HCT116 (cell line): ENCODE results near the gene IGFBP6. TPM values are rescaled to one million over a fixed set of nuclear protein-coding genes. Genes with fewer than 3 reads are reported as not detected.
"Not testable (repeated sequence)": the region's sequence is repeated elsewhere in the genome, so short reads cannot be mapped to it uniquely, and the experiment has no call there.

Experiments
- ATAC-seq: fragments of 200-7000 bp; cut with Tn5 transposase; 2 replicates; pipeline ENCODE4 v1.9.1; 2020; ENCODE audit warnings: mild to moderate bottlenecking, moderate library complexity
- BruUV-seq: library from RNA; stranded (reverse); fragments of 400-500 nt; replicated peaks from 2 replicates; lab custom pipeline; 2021; lab: Mats Ljungman, UMichigan
- CTCF ChIA-PET: fragments of 300-600 bp; sonication (Branson Sonifier 250); formaldehyde crosslinking; loops from one replicate; lab custom pipeline; 2021; ENCODE audit warnings: antibody characterized with exemption; lab: Charles Lee
- POLR2A ChIA-PET: fragments of 300-600, 350-600 bp; sonication (Branson Sonifier 250); formaldehyde crosslinking; loops from one replicate; lab custom pipeline; 2021; ENCODE audit warnings: antibody characterized with exemption; lab: Charles Lee
- RAD21 ChIA-PET, 2 experiments: fragments of 300-600 bp; sonication (Branson Sonifier 250); formaldehyde crosslinking; loops; one replicate each; lab custom pipeline; 2023; ENCODE audit warnings: low total read pairs in 2 of 2; ENCODE audit not compliant: uncharacterized antibody in 2 of 2, unreplicated experiment in 2 of 2, low non-redundant PET in 1 of 2; lab: Charles Lee
- DNase-seq: peaks from one replicate; pipeline ENCODE4 v3.0.0-alpha.2; 2010; ENCODE audit warnings: low read depth, low spot score
- H2AFZ ChIP-seq: fragments of 200-600 bp; shearing (Covaris generic), sonication (generic); 2 replicates; pipeline ENCODE4 v1.6.1; 2017; ENCODE audit warnings: low read depth, mixed run types, mixed read lengths, antibody characterized with exemption, low read length; ENCODE audit not compliant: poor library complexity, severe bottlenecking
- H3K27ac ChIP-seq: 2 replicates; pipeline ENCODE4 v1.5.1; 2012; ENCODE audit warnings: low read depth, low read length
- H3K27me3 ChIP-seq: fragments of 200-600 bp; sonication (generic); 2 replicates; pipeline ENCODE4 v1.6.1; 2016; ENCODE audit warnings: mixed run types, low read length, mixed read lengths; ENCODE audit not compliant: insufficient read depth
- H3K36me3 ChIP-seq, 2 experiments: fragments of 200-500 bp in 1 of 2; fragments of 200-600 bp in 1 of 2; sonication (Bioruptor generic) in 1 of 2; sonication (generic) in 1 of 2; 2 replicates each; pipeline versions ENCODE4 v1.5.1 to v1.6.1; 2014 to 2016; ENCODE audit warnings: low read length in 2 of 2, inconsistent platforms in 1 of 2, mixed read lengths in 1 of 2, mixed run types in 1 of 2; ENCODE audit not compliant: insufficient read depth in 2 of 2, control insufficient read depth in 1 of 2
- H3K4me1 ChIP-seq, 2 experiments: fragments of 200-600 bp in 1 of 2; sonication (generic) in 1 of 2; 2 replicates each; pipeline versions ENCODE4 v1.5.1 to v1.6.1; 2012 to 2017; ENCODE audit warnings: low read length in 2 of 2, inconsistent platforms in 1 of 2, mild to moderate bottlenecking in 1 of 2, mixed read lengths in 1 of 2, mixed run types in 1 of 2, moderate library complexity in 1 of 2; ENCODE audit not compliant: insufficient read depth in 2 of 2, control insufficient read depth in 1 of 2
- H3K4me2 ChIP-seq: fragments of 200-600 bp; sonication (generic); 2 replicates; pipeline ENCODE4 v1.6.1; 2017; ENCODE audit warnings: mixed run types, low read length, mixed read lengths
- H3K4me3 ChIP-seq, 2 experiments: fragments of 200-600 bp in 1 of 2; sonication (generic) in 1 of 2; replicated peaks in 1 of 2; 2 replicates each; pipeline ENCODE4 v1.5.1; 2011 to 2016; ENCODE audit warnings: low read length in 2 of 2, control low read depth in 1 of 2, low read depth in 1 of 2, mild to moderate bottlenecking in 1 of 2, mixed read lengths in 1 of 2, mixed run types in 1 of 2
- H3K79me2 ChIP-seq: fragments of 200-600 bp; sonication (generic); 2 replicates; pipeline ENCODE4 v1.6.1; 2017; ENCODE audit warnings: mild to moderate bottlenecking, mixed run types, low read length, moderate library complexity, mixed read lengths; ENCODE audit not compliant: insufficient read depth
- H3K9ac ChIP-seq: fragments of 200-600 bp; sonication (generic); 2 replicates; pipeline ENCODE4 v1.6.1; 2016; ENCODE audit warnings: low read length, mixed read lengths
- H3K9me2 ChIP-seq: fragments of 200-600 bp; sonication (generic), shearing (Covaris generic); 2 replicates; pipeline ENCODE4 v1.6.1; 2017; ENCODE audit warnings: mixed run types, mild to moderate bottlenecking, moderate library complexity; ENCODE audit not compliant: insufficient read depth
- H3K9me3 ChIP-seq, 2 experiments: fragments of 200-500 bp in 1 of 2; fragments of 200-600 bp in 1 of 2; sonication (Bioruptor generic) in 1 of 2; sonication (generic) in 1 of 2; 2 replicates each; pipeline ENCODE4 v1.6.1; 2014 to 2017; ENCODE audit warnings: low read length in 2 of 2, mixed read lengths in 2 of 2, inconsistent platforms in 1 of 2, low read depth in 1 of 2, mild to moderate bottlenecking in 1 of 2, mixed run types in 1 of 2, moderate library complexity in 1 of 2; ENCODE audit not compliant: control insufficient read depth in 1 of 2, insufficient read depth in 1 of 2
- H4K20me1 ChIP-seq: fragments of 200-600 bp; sonication (generic), shearing (Covaris generic); 2 replicates; pipeline ENCODE4 v1.6.1; 2017; ENCODE audit warnings: mixed run types, mild to moderate bottlenecking, moderate library complexity; ENCODE audit not compliant: insufficient read depth
- CEBPB ChIP-seq: IDR thresholded peaks from 2 replicates; pipeline ENCODE4 v1.6.1; 2012; ENCODE audit warnings: low read depth
- EGR1 ChIP-seq: IDR thresholded peaks from 2 replicates; pipeline ENCODE4 v1.6.1; 2012; ENCODE audit warnings: low read depth
- ELF1 ChIP-seq: IDR thresholded peaks from 2 replicates; pipeline ENCODE4 v1.6.1; 2012; ENCODE audit warnings: low read depth, borderline replicate concordance
- EZH2 ChIP-seq: fragments of 200-600 bp; sonication (generic); IDR thresholded peaks from 2 replicates; pipeline ENCODE4 v1.6.1; 2017; ENCODE audit warnings: antibody characterized with exemption, mixed run types
- EZH2phosphoT487 ChIP-seq: fragments of 200-600 bp; IDR thresholded peaks from 2 replicates; pipeline ENCODE4 v1.6.1; 2018; ENCODE audit warnings: antibody characterized with exemption, borderline replicate concordance
- JUND ChIP-seq: IDR thresholded peaks from 2 replicates; pipeline ENCODE4 v1.6.1; 2012
- POLR2A ChIP-seq: IDR thresholded peaks from 2 replicates; pipeline ENCODE4 v1.7.0; 2011; ENCODE audit warnings: borderline replicate concordance; ENCODE audit not compliant: insufficient read depth, insufficient read length; ENCODE audit errors: extremely low read depth
- POLR2AphosphoS5 ChIP-seq: IDR thresholded peaks from 2 replicates; pipeline ENCODE4 v1.6.1; 2011; ENCODE audit warnings: mild to moderate bottlenecking, low read depth, low read length, moderate library complexity
- SIN3A ChIP-seq: IDR thresholded peaks from 2 replicates; pipeline ENCODE4 v1.6.1; 2012; ENCODE audit warnings: low read depth
- SP1 ChIP-seq: IDR thresholded peaks from 2 replicates; pipeline ENCODE4 v1.6.1; 2012; ENCODE audit warnings: low read depth
- SRF ChIP-seq: IDR thresholded peaks from 2 replicates; pipeline ENCODE4 v1.6.1; 2012; ENCODE audit warnings: low read depth
- YY1 ChIP-seq: IDR thresholded peaks from 2 replicates; pipeline ENCODE4 v1.6.1; 2011; ENCODE audit warnings: low read length, low read depth, moderate library complexity, mild to moderate bottlenecking; ENCODE audit not compliant: insufficient replicate concordance; ENCODE audit errors: extremely low read depth
- intact Hi-C: fragments of 100-400 bp; cut with micrococcal nuclease; formaldehyde crosslinking; loops from 2 replicates; pipeline ENCODE4 v1.10.0; 2022
- total RNA-seq: library from RNA; stranded (reverse); gene quantifications from one replicate; pipeline ENCODE4 v1.2.1, GENCODE V29; 2021; ENCODE audit not compliant: unreplicated experiment
- TF ChIP-seq, protein P1 (sequence below): IDR thresholded peaks from 2 replicates; pipeline ENCODE4 v1.6.1; 2012; ENCODE audit warnings: low read depth

The IGFBP6 gene
- total RNA-seq, 1 experiment from 2014 or later, result 83.4 TPM

- H3K4me1 ChIP-seq, result peaks cover 0 to 8% of the 10 kb centered on the region in 2 experiments; a peak in 1 of 4 replicates
- H3K27ac ChIP-seq, result no peak overlapping the region
- no peaks in the 10 kb centered on the region for H3K9me3 ChIP-seq
- H4K20me1 ChIP-seq, result no peaks in the 10 kb centered on the region
- DNase-seq, result no peak
- no peak overlapping the region for H3K4me2 ChIP-seq
- no peak overlapping the region for H2AFZ ChIP-seq
- H3K79me2 ChIP-seq, result no peaks in the 10 kb centered on the region
- ChIA-PET RAD21 (no interaction called here), CTCF (no interaction called here), POLR2A (no interaction called here)
- no peak overlapping the region for H3K4me3 ChIP-seq
- TF ChIP-seq SP1 (no peak), JUND (no peak), POLR2AphosphoS5 (no peak), EZH2phosphoT487 (no peak), POLR2A (no peak), EZH2 (no peak), EGR1 (no peak), ELF1 (no peak), YY1 (no peak), SIN3A (no peak), CEBPB (no peak), SRF (no peak)
- TF ChIP-seq, protein P1, sequence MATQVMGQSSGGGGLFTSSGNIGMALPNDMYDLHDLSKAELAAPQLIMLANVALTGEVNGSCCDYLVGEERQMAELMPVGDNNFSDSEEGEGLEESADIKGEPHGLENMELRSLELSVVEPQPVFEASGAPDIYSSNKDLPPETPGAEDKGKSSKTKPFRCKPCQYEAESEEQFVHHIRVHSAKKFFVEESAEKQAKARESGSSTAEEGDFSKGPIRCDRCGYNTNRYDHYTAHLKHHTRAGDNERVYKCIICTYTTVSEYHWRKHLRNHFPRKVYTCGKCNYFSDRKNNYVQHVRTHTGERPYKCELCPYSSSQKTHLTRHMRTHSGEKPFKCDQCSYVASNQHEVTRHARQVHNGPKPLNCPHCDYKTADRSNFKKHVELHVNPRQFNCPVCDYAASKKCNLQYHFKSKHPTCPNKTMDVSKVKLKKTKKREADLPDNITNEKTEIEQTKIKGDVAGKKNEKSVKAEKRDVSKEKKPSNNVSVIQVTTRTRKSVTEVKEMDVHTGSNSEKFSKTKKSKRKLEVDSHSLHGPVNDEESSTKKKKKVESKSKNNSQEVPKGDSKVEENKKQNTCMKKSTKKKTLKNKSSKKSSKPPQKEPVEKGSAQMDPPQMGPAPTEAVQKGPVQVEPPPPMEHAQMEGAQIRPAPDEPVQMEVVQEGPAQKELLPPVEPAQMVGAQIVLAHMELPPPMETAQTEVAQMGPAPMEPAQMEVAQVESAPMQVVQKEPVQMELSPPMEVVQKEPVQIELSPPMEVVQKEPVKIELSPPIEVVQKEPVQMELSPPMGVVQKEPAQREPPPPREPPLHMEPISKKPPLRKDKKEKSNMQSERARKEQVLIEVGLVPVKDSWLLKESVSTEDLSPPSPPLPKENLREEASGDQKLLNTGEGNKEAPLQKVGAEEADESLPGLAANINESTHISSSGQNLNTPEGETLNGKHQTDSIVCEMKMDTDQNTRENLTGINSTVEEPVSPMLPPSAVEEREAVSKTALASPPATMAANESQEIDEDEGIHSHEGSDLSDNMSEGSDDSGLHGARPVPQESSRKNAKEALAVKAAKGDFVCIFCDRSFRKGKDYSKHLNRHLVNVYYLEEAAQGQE, result no peak
- BruUV-seq, result no TSS peak
- no peak for ATAC-seq
- no peaks in the 10 kb centered on the region for H3K9me2 ChIP-seq
- no peak overlapping the region for H3K9ac ChIP-seq
- H3K27me3 ChIP-seq, result no peaks in the 10 kb centered on the region
- intact Hi-C loops, result no loop called here
- H3K36me3 ChIP-seq, result no peaks in the 10 kb centered on the region
Observed at GRCh38 chr12:53107122-53107521, 9.7 kb downstream of the IGFBP6 start.

- H4K20me1 ChIP-seq, H3K27me3 ChIP-seq, H3K4me3 ChIP-seq, ATAC-seq, intact Hi-C loops, H3K9ac ChIP-seq, H3K4me1 ChIP-seq, RAD21 ChIA-PET, H2AFZ ChIP-seq, BruUV-seq, H3K79me2 ChIP-seq, H3K9me2 ChIP-seq, H3K4me2 ChIP-seq, CTCF ChIA-PET, H3K9me3 ChIP-seq, H3K27ac ChIP-seq, DNase-seq, H3K36me3 ChIP-seq: not testable (repeated sequence)
- POLR2A ChIA-PET, result interaction anchor here (0.7 kb wide), 1 partner anchor 48 kb away, joined by 3 read pairs; no protein-coding TSS in a partner anchor
Observed at GRCh38 chr12:53112431-53112830, 15.0 kb downstream of the IGFBP6 start.
